Activated CD4-positive, alpha-beta T cell treated with anti-CD3 and anti-CD28 coated beads for 4 hours (primary cell): ENCODE results near the gene TLDC2.
"Not testable (repeated sequence)": the region's sequence is repeated elsewhere in the genome, so short reads cannot be mapped to it uniquely, and the experiment has no call there.

ENCODE experiments used
- DNase-seq, 2 donors: peaks; one replicate each; pipeline ENCODE4 v3.0.0-alpha.2; 2020

The TLDC2 gene

DNA sequence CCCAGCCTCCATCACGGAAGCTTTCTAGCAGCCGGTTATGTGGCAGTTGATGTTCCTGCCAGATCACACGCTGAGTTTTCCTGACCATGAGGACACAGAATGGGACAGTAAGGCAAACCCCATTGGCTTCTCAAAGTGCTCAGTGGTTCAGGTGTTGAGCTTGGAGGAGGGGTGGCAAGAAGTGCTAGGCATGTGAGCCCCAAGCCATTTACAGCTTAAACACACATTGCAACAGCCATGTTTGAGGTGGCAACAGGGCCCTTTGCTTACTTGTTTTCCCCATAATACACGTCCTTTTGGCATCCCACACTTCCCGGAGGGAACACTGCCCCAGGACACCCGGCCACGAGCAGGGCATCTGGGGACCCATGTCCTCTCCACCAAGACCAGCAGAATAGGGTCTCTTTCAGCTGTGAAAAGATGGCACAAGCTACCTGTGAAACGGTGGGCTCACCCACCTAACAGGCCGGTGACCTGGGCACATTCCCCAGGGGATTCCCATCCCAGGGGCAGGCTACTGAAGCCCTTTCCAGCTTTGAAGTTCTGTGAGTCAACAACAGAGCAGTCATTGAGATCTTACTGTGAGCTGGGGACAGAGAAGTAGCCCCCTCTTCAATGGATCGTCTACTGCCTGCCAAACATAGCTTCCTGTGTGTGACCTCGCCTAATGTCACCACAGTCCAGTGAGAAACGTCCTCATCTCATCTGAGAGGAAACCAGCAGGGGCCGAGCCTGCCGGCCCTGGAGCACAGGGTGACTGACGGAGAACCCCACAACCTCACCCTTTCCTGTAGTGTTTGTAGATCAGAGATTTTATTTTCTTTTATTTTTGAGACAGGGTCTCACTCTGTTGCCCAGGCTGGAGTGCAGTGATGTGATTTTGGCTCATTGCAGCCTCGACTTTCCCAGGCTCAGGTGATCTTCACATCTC is 4.0 kb upstream of the TLDC2 start:
- no peak for DNase-seq

GRCh38 chr20:36872852-36873251 is 3.1 kb upstream of the TLDC2 start:
- DNase-seq: no peak

DNA sequence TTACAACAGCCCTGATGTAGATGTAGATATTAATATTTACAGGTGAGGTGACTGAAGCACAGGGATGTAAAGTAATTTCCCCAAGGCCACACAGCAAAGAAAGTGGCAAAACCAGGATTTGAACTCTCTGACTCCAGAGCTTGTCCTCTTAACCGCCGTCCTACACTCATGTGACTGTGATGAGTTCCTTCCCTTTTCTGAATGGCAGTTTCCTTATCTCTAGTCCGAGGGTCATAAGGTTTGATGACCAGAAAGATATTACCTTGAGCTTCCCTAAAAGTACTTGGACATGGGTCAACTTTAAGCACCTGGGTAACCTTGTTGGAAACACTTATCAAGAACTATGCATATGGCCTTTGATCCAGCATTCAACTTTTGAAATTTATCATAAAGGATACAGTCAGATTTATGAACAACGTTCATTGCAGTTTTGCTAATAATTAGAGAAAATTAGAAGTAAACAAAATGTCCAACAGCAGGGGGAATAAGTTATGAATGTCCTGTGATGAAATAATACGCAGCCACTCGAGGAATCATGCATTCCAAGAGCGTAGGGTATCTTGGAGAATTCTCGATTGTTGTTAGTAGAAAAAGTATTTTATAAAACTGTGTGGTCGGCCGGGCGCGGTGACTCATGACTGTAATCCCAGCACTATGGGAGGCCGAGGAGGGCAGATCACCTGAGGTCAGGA is 2.3 kb upstream of the TLDC2 start:
- no peak for DNase-seq

- DNase-seq: not testable (repeated sequence)
Observed at GRCh38 chr20:36875093-36875492, 845 bp upstream of the TLDC2 start.

DNA sequence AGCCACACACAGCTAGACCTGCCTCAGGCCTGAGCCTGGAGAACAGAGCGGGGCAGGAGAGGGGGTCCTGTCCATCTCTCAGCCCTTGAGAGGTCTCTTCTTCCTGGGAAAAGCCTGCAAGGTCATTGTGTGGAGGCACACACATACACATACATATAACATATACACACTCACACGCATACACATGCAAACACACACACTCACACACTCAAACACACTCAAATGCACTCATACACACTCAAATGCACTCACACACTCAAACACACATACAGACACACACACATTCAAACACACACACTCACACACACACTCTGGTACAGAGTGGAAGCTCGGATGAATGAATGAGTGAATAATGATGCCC is 515 bp downstream of the TLDC2 start:
- no peak for DNase-seq

DNA sequence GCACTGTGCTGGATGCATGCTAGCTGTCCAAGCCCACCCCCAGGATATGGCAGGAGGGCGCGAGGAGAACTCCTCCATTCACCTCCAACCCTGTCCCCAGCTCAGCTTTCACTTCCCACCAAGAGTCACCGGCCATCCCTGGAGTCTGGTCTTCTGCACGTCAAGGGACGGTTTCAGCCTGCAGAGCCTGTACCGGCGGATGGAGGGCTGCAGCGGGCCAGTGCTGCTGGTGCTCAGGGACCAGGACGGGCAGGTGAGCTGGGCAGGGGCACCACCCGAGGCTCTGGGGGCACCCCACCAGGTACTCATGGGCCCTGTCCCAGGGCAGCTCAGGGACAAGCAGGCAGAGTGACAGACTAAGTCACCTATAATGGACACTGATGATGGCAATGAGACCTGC is 3.0 kb downstream of the TLDC2 start:
- DNase-seq: no peak

DNA sequence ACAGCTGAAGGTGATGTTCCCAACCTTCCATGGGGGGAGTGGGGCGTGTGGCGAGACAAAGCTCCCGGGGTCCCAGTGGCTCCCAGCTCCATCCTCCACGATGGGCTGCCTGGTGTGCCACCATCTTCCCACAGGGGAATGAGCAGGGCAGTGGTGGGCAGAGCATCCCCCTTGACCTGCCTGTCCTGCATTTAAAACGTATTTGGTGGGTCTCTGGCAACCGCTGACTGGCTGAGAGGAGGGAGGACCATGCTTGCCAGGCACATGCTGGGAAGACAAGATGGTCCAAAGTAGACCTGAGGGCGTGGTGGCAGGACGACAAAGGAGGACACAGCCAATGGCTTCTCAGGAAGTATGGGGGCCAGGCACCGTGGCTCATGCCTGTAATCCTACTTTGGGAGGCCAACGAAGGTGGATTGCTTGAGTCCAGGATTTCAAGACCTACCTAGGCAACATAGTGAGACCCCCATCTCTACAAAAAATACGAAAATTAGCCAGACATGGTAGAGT is 4.9 kb downstream of the TLDC2 start:
- no peak for DNase-seq

- no peak for DNase-seq
Observed at GRCh38 chr20:36881331-36881730, 5.4 kb downstream of the TLDC2 start.

GRCh38 chr20:36881888-36882287 is 6.0 kb downstream of the TLDC2 start:
- DNase-seq: no peak

DNA sequence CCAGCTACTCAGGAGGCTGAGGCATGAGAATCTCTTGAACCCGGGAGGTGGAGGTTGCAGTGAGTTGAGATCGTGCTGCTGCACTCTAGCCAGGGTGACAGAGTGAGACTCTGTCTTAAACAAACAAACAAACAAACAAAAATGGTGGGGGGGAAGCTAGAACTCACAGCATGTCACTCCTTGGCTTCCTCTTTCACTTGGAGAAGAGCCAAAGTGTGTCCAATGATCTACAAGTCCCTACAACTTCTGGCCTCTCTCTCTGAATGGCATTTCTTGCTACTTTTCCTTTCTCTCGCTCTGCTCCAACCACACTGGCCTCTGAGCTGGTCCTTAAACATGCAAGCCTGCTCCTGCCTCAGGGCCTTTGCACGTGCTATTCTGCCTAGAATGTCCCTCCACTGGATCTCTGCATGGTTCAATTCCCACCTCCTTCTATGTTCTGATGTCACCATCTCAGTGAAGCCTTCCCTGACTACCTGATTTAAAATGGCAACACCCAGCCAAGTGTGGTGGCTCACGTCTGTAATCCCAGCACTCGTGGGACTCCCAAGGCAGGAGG is 8.1 kb downstream of the TLDC2 start:
- DNase-seq: no peak

- no peak for DNase-seq
Observed at GRCh38 chr20:36885356-36885755, 9.4 kb downstream of the TLDC2 start.

DNA sequence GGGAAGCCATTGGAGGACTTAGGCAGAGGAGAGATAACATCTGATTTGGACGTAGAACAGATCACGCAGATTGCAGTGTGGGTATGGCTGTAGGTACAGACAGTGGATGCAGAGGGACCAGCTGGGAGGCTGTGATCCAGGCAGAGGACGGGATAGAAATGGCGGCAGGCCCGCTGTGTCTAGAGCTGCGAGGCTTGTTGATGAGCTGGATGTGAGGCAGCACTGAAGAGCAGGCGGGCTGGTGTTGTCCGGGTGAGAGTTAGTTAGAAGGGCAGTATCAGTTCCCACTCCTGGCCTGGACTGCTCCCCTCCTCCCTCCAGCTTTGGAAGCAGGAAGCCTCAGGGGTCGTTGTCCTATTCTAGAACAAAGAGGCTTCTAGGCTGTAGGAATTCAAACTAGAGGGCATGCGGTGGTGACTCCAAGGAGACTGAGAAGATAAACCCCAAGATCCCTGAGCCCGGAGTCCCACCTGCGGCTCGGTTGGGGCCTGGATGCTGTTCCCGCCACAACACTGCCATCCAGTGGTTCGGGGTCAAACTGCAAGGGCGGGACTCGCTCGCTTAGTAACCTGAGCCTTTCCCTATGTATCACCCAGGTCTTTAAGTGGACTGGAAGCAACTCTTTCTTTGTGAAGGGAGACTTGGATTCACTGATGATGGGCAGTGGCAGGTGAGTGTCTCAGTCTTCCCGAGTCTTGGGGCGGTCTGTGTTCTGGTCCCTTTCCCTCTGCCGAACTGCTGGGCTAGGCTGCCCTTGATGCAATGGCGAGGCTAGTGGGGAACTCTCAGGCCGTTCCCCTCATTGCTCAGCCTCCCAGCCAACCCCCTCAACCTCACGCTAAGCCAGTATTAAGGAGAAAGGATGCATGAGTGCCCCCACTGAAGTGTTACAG is 11.2 kb downstream of the TLDC2 start:
- peak; percentile 69 to 82 for DNase-seq

DNA sequence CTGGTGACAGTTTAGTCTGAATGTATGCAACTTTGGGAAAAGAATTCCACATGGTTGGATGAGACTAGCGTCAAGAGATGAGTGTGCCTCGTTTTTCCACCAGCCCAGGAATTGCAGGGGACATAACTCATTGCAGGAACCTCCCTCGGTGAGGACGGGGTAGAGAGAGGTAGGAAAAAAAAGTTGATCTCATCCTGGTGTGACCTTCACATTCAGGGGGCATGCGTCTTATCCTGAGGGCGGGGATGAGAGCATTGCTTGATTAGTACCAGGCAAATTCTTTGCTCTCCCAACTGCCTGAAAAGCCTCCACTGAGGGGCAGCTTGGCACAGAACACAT is 11.8 kb downstream of the TLDC2 start:
- DNase-seq: no peak

DNA sequence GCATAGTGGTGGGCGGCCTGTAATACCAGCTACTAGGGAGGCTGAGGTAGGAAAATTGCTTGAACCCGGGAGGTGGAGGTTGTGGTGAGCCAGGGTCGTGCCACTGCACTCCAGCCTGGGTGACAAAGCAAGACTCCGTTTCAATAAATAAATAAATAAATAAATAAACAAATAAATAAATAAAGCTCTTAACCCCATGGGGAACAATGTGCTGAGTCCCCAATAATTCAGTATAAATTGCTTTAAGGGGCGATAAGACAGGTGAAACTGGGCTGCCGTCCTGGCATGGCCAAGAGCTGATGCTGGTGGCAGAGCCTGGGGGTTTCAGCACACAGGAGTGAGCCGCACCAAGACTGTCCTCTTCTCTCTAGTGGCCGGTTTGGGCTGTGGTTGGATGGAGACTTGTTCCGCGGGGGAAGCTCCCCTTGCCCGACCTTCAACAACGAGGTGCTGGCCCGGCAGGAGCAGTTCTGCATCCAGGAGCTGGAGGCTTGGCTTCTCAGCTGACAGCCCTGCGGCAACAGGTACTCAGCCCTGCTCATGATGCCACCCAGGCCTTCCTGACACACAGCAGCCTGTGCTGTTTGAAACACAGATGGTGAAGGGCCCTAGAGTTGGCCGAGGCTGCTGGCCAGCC is 13.1 kb downstream of the TLDC2 start:
- DNase-seq: no peak

GRCh38 chr20:36890586-36890985 is 14.6 kb downstream of the TLDC2 start:
- no peak for DNase-seq

- no peak for DNase-seq
Observed at GRCh38 chr20:36891211-36891610, 15.3 kb downstream of the TLDC2 start.

DNA sequence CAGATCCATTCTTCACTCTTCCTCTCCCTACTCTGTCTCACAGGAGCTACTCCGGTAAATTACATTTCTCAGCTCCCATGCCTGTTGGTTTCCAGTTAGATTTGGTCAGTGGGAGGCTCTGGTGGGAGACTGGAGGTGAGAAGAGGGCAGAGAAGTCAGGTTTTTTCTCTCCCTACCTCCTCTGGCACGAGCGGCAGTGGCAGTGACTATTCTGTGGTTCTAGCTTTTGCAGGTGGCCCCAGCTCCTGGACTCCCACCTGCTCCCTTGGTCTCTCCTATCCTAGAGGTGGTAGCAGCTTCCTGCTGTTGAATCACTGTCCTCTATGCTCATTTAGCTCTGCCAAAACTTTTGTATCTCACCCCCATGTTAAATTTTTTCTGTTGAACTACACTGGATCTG is 17.9 kb downstream of the TLDC2 start:
- no peak for DNase-seq

- DNase-seq: no peak
Observed at GRCh38 chr20:36895036-36895435, 19.1 kb downstream of the TLDC2 start.

DNA sequence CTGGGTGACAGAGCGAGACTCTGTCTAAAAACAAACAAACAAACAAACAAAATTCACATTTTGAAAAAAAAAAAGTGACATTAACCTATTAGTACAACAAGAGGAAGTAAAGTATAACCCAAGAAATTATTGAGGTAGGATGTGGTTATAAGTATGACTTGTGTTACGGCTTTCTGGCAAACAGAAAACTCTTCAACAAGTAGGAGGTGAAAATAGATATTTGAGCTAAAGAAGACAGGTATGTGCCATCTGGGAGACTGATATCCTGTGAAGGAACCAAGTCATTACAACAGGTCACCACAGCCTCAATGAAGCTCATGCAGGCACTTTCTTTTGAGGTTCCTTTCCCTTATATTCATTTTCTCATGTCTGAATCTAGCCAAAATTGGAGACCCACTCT is 28.8 kb downstream of the TLDC2 start:
- DNase-seq: no peak

DNA sequence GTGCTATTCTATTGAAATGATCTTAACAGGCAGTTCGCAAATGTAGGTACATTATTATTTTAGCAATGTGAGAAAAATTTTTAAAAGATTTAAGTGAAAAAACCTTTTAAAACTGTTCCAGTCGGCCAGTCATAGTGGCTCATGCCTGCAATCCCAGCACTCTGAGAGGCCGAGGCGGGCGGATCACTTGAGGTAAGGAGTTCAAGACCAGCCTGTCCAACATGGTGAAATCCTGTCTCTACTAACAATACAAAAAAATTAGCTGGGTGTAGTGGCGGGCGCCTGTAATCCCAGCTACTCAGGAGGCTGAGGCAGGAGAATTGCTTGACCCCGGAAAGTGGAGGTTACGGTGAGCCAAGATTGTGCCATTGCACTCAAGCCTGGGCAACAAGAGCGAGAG is 29.6 kb downstream of the TLDC2 start:
- not testable (repeated sequence) for DNase-seq

GRCh38 chr20:36906086-36906485 is 30.1 kb downstream of the TLDC2 start:
- DNase-seq: not testable (repeated sequence)

DNA sequence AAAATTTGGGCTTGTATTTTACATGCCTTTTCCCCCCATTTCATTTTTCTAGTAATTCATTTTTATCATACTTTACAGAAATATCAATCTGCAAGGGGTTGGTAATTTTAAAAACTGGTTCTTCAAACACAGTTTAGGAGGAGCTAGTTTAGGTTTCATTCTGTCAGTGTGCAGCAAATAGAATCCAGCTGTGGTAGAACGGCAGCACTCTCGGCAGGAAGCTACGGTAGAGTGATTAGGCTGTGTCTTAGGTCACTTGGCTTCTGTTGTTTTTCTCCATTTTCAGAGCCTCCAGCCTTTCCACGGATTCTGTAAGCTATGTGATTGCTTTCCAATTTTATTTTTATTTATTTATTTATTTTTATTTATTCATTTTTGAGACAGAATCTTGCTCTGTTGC is 32.7 kb downstream of the TLDC2 start:
- no peak for DNase-seq
